Heart right ventricle (tissue), 16 donors: Measurements from ENCODE around the gene PRDX5. TPM values are rescaled to one million over a fixed set of nuclear protein-coding genes. Genes with fewer than 3 reads are reported as not detected.

ENCODE experiments used
- ATAC-seq, 8 donors: fragments of 200-7000 bp; cut with Tn5 transposase; one replicate each; pipeline ENCODE4 v1.9.1; 2020; ENCODE audit warnings: mild to moderate bottlenecking in 8 of 8, moderate library complexity in 8 of 8, moderate number of reproducible peaks in 1 of 8
- DNase-seq, 2 donors: peaks; one replicate each; pipeline ENCODE4 v3.0.0-alpha.2; 2020
- H3K27ac ChIP-seq, 10 donors: fragments of 200-600 bp; sonication (generic) in 2 of 10; one replicate each; pipeline versions ENCODE4 v1.5.0 to v1.8.0; 2020 to 2022; ENCODE audit warnings: mild to moderate bottlenecking in 3 of 10
- H3K27me3 ChIP-seq, 7 donors: fragments of 200-600 bp; one replicate each; pipeline ENCODE4 v1.8.0; 2021 to 2022; ENCODE audit warnings: mild to moderate bottlenecking in 2 of 7
- H3K36me3 ChIP-seq, 9 donors: fragments of 200-600 bp; sonication (generic) in 1 of 9; one replicate each; pipeline versions ENCODE4 v1.5.0 to v1.8.0; 2020 to 2022; ENCODE audit warnings: mild to moderate bottlenecking in 2 of 9
- H3K4me1 ChIP-seq, 9 donors: fragments of 200-600 bp; sonication (generic) in 1 of 9; one replicate each; pipeline versions ENCODE4 v1.5.0 to v1.8.0; 2020 to 2022; ENCODE audit warnings: mild to moderate bottlenecking in 4 of 9
- H3K4me3 ChIP-seq, 10 donors: fragments of 200-600 bp; sonication (generic) in 2 of 10; one replicate each; pipeline versions ENCODE4 v1.5.0 to v1.8.0; 2020 to 2022; ENCODE audit warnings: mild to moderate bottlenecking in 7 of 10, moderate library complexity in 2 of 10
- H3K9me3 ChIP-seq, 11 donors: fragments of 200-600 bp in 10 of 11; sonication (generic) in 2 of 11; one replicate each; pipeline versions ENCODE4 v1.5.0 to v1.8.0; 2013 to 2022; ENCODE audit warnings: mild to moderate bottlenecking in 2 of 11, control low read depth in 1 of 11, moderate library complexity in 1 of 11
- WGBS, 2 donors: extraction: QIAGEN DNeasy Blood & Tissue Kit; methylation state at CpG; one replicate each; pipeline ENCODE4 v1.1.7; 2013; ENCODE audit warnings: inconsistent platforms in 1 of 2; 5-methylcytosine and 5-hydroxymethylcytosine counted together
- intact Hi-C, 10 donors: fragments of 100-400 bp; cut with DNase I; formaldehyde crosslinking; loops; one replicate each; pipeline versions ENCODE4 v1.11.1 to v1.14.2; 2022
- polyA plus RNA-seq, 2 donors: library from polyadenylated mRNA; stranded (reverse); fragments of 200-250 nt; gene quantifications; one replicate each; pipeline ENCODE4 v1.2.3, GENCODE V29; 2013
- total RNA-seq, 10 donors: library from RNA; stranded (reverse); fragmentation: NEBNext Ultra II Directional in 3 of 10; extraction: Animal tissue kit (Norgen Biotek cat#: 25700) in 3 of 10; gene quantifications; one replicate each; pipeline versions ENCODE4 v1.2.1 to v1.2.4, GENCODE V29; 2021 to 2023
- TF ChIP-seq, protein P1 (sequence below), 9 donors: fragments of 200-600 bp; sonication (generic) in 2 of 9; IDR thresholded peaks; one replicate each; pipeline versions ENCODE4 v1.5.0 to v1.8.0; 2021 to 2022; ENCODE audit warnings: antibody characterized with exemption in 9 of 9, mild to moderate bottlenecking in 5 of 9, moderate library complexity in 1 of 9
- donor health status: Arrhythmogenic right ventricular cardiomyopathy.
- donor health status: ischemic (EF 13 %, LVEDD 7.1; RV severe dilation, severe dysfunction).
- donor health status: healthy with polysubstance abuse.
- donor health status: DM: no; HTN: yes; CAD: no.
- donor health status: DM: no; HTN: no; CAD: no.
- donor health status: ischemic (EF 25% LVEDD 6.9; RV normal size, moderate dysfunction).
- donor health status: ischemic (EF 25% LVEDD 5.7; RV mildly dilated, moderate dysfunction).
- donor health status: healthy.
- donor health status: DM: yes; HTN: yes; CAD: no.
- donor health status: Ischemic cardiomyopathy.
- donor health status: ischemic (EF 35%, LVEDD 5.7; RV mildly dilated, moderate dysfunction).
- donor health status: nonischemic (EF 11% LVEDD 7.7; RV severe dilation, severe dysfunction).
- donor health status: DM: yes; HTN: yes; CAD: no.
- donor health status: PGD.
- donor health status: ischemic (EF 29% LVEDD 5.4; RV normal size, mild dysfunction).
- donor health status: nonischemic (EF 23%, LVEDD 6.1; RV moderate dilation, normal function).

Gene PRDX5
- total and polyA plus RNA-seq, 12 donors, result 264 to 750 (median 292) TPM

GRCh38 chr11:64340671-64341335 lies 22.9 kb downstream of the PRDX5 start:
- peak in 2 of 8 donors; percentile 23 to 33 for ATAC-seq
- intact Hi-C loops, result no loop called here
- WGBS, 2 donors, result 25 to 32% methylated on average over 33 of the region's 33 CpGs
- peak in 1 of 2 donors; percentile 61 for DNase-seq
- Histone ChIP-seq H3K4me3 (peak overlapping the region in 5 of 10 donors; percentile 10 to 56 (median 19)), H3K4me1 (peaks cover 5 to 31% (median 11%) of the 10 kb centered on the region in 9 donors), H3K27ac (peak overlapping the region in 2 of 10 donors; percentile 44 to 85), H3K36me3 (peaks cover 0 to 22% (median 0%) of the 10 kb centered on the region in 9 donors), H3K9me3 (no peaks in the 10 kb centered on the region), H3K27me3 (peaks cover 0 to 2% (median 0%) of the 10 kb centered on the region in 7 donors)
- TF ChIP-seq, protein P1, sequence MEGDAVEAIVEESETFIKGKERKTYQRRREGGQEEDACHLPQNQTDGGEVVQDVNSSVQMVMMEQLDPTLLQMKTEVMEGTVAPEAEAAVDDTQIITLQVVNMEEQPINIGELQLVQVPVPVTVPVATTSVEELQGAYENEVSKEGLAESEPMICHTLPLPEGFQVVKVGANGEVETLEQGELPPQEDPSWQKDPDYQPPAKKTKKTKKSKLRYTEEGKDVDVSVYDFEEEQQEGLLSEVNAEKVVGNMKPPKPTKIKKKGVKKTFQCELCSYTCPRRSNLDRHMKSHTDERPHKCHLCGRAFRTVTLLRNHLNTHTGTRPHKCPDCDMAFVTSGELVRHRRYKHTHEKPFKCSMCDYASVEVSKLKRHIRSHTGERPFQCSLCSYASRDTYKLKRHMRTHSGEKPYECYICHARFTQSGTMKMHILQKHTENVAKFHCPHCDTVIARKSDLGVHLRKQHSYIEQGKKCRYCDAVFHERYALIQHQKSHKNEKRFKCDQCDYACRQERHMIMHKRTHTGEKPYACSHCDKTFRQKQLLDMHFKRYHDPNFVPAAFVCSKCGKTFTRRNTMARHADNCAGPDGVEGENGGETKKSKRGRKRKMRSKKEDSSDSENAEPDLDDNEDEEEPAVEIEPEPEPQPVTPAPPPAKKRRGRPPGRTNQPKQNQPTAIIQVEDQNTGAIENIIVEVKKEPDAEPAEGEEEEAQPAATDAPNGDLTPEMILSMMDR (IDR thresholded peaks at IDR 0.05), result no peak

- Histone ChIP-seq H3K9me3 (no peaks in the 10 kb centered on the region), H3K4me1 (peaks cover 5 to 31% (median 11%) of the 10 kb centered on the region in 9 donors), H3K27me3 (peaks cover 0 to 2% (median 0%) of the 10 kb centered on the region in 7 donors), H3K4me3 (peak overlapping the region in 1 of 10 donors; percentile 56), H3K27ac (no peak overlapping the region), H3K36me3 (peaks cover 0 to 22% (median 0%) of the 10 kb centered on the region in 9 donors)
- DNase-seq, result no peak
- WGBS, 2 donors, result 83% methylated on average over 21 of the region's 21 CpGs
- intact Hi-C loops, result no loop called here
- peak in 1 of 8 donors; percentile 2 for ATAC-seq
- TF ChIP-seq, protein P1 (IDR thresholded peaks at IDR 0.05), result no peak
These were observed 23.5 kb downstream of the PRDX5 start for GRCh38 chr11:64341429-64341828.

- peak overlapping the region in 9 of 10 donors; percentile 23 to 80 (median 74) for H3K27ac ChIP-seq
- WGBS, 2 donors, result 18 to 20% methylated on average over 54 to 55 of the region's 55 CpGs
- TF ChIP-seq, protein P1 (IDR thresholded peaks at IDR 0.05), result peak in 8 of 9 donors; percentile 14 to 72 (median 50)
- peak overlapping the region in 9 of 10 donors; percentile 19 to 55 (median 47) for H3K4me3 ChIP-seq
- DNase-seq (peak; percentile 86 to 93), ATAC-seq (peak; percentile 86 to 94 (median 90))
- no peaks in the 10 kb centered on the region for H3K9me3 ChIP-seq
- H3K36me3 ChIP-seq, result peaks cover 0 to 22% (median 0%) of the 10 kb centered on the region in 9 donors
- intact Hi-C loops, result no loop called here
- peaks cover 0 to 2% (median 0%) of the 10 kb centered on the region in 7 donors for H3K27me3 ChIP-seq
- peaks cover 5 to 31% (median 11%) of the 10 kb centered on the region in 9 donors for H3K4me1 ChIP-seq
These were observed 24.2 kb downstream of the PRDX5 start for GRCh38 chr11:64341851-64342791.
